K562 (cell line): Measurements from ENCODE around the gene CTXND1.

Source experiments
- ARHGAP35 ChIP-seq: fragments of 450-650 bp; IDR thresholded peaks from 2 replicates; pipeline ENCODE4 v1.6.1; 2018; ENCODE audit not compliant: partially characterized antibody
- ESRRA ChIP-seq: fragments of 450-650 bp; IDR thresholded peaks from 2 replicates; pipeline ENCODE4 v1.6.1; 2014; ENCODE audit warnings: low read depth, mild to moderate bottlenecking, moderate library complexity, borderline replicate concordance
- EZH2 ChIP-seq: IDR thresholded peaks from 2 replicates; pipeline ENCODE4 v1.6.1; 2012; ENCODE audit warnings: low read depth, mild to moderate bottlenecking, inconsistent platforms, low read length, borderline replicate concordance
- JUNB ChIP-seq: fragments of 450-650 bp; formaldehyde crosslinking; conservative IDR thresholded peaks from 2 replicates; pipeline ENCODE4 v1.4.0; 2020; ENCODE audit warnings: mild to moderate bottlenecking
- POLR3A ChIP-seq: IDR thresholded peaks from 2 replicates; pipeline ENCODE4 v1.6.1; 2011; ENCODE audit warnings: borderline replicate concordance, mild to moderate bottlenecking, moderate library complexity; ENCODE audit not compliant: insufficient read length, insufficient read depth; ENCODE audit errors: extremely low read depth
- RBM39 ChIP-seq: fragments of 200-400 bp; formaldehyde crosslinking; optimal IDR thresholded peaks from 2 replicates; pipeline ENCODE3; 2018; ENCODE audit warnings: low read depth, low read length
- SMARCC2 ChIP-seq: fragments of 450-650 bp; IDR thresholded peaks from 2 replicates; pipeline ENCODE4 v1.6.1; 2017; ENCODE audit warnings: antibody characterized with exemption, moderate library complexity, mild to moderate bottlenecking, low read depth
- ZBED1 ChIP-seq: IDR thresholded peaks from 2 replicates; pipeline ENCODE4 v1.6.1; 2014
- ZNF408 ChIP-seq: fragments of 250-450 bp; sonication (Bioruptor Pico); IDR thresholded peaks from 2 replicates; pipeline ENCODE4 v1.4.0; 2020; ENCODE audit warnings: low read depth, mild to moderate bottlenecking, moderate library complexity
- ZSCAN29 ChIP-seq: fragments of 450-650 bp; IDR thresholded peaks from 2 replicates; pipeline ENCODE4 v1.6.1; 2017
- ZZZ3 ChIP-seq: fragments of 450-650 bp; IDR thresholded peaks from 2 replicates; pipeline ENCODE4 v1.6.1; 2016; ENCODE audit warnings: antibody characterized with exemption, mild to moderate bottlenecking, moderate library complexity
- TF ChIP-seq, protein P1 (sequence below), 2 experiments: fragments of 450-650 bp in 1 of 2; IDR thresholded peaks; 2 replicates each; pipeline ENCODE4 v1.6.1; 2011 to 2017; ENCODE audit warnings: low read depth in 2 of 2, antibody characterized with exemption in 1 of 2, borderline replicate concordance in 1 of 2, low read length in 1 of 2, mild to moderate bottlenecking in 1 of 2, mixed read lengths in 1 of 2; ENCODE audit not compliant: control insufficient read depth in 1 of 2
- TF ChIP-seq, protein P2 (sequence below): sonication (generic); formaldehyde crosslinking; IDR thresholded peaks from 2 replicates; pipeline ENCODE4 v1.9.0; 2022; ENCODE audit warnings: mild to moderate bottlenecking, missing genetic modification reagents

DNA sequence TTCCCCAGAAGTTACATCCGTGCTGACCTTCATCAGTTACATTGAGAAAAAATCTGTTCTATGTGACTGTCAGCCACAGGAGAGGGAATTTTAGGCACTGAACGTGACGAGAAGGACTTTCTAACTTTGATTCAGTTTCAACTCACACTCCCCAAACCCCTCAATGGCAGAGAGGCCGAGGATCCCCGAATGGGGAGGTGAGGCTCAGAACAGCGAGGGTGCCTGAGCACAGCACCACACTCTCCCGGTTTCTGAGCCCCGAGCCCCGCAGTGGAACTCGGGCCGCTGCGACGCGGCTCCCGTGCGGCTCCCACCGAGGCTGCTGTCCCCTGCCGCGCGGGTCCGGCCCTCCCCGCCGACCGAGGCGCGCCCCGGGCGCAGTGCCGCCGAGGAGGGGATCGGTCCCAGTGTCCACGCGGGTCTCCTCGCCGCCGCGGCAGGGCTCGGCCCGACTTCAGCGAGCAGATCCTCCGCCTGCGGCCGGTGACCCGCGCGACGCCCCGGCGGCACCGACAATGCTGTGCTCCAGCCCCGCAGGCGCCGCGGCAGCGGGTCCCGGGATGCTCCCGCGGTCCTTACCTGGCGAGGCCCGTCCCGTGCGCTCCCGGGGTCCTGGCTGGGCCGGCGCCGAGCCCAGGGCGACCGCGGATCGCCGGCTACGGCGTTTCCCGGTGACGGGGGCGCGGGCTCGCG lies 439 bp downstream of the CTXND1 start:
- TF ChIP-seq, protein P1, sequence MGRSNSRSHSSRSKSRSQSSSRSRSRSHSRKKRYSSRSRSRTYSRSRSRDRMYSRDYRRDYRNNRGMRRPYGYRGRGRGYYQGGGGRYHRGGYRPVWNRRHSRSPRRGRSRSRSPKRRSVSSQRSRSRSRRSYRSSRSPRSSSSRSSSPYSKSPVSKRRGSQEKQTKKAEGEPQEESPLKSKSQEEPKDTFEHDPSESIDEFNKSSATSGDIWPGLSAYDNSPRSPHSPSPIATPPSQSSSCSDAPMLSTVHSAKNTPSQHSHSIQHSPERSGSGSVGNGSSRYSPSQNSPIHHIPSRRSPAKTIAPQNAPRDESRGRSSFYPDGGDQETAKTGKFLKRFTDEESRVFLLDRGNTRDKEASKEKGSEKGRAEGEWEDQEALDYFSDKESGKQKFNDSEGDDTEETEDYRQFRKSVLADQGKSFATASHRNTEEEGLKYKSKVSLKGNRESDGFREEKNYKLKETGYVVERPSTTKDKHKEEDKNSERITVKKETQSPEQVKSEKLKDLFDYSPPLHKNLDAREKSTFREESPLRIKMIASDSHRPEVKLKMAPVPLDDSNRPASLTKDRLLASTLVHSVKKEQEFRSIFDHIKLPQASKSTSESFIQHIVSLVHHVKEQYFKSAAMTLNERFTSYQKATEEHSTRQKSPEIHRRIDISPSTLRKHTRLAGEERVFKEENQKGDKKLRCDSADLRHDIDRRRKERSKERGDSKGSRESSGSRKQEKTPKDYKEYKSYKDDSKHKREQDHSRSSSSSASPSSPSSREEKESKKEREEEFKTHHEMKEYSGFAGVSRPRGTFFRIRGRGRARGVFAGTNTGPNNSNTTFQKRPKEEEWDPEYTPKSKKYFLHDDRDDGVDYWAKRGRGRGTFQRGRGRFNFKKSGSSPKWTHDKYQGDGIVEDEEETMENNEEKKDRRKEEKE (IDR thresholded peaks at IDR 0.05; ENCODE audit: borderline replicate concordance in 1 of 2, control insufficient read depth in 1 of 2, low read depth in 2 of 2, low read length in 1 of 2): no peak
- TF ChIP-seq POLR3A (no peak), ZBED1 (no peak), EZH2 (no peak), ZNF408 (CRISPR knock-in tag) (no peak), JUNB (CRISPR knock-in tag) (no peak), ZZZ3 (no peak), ZSCAN29 (no peak), SMARCC2 (no peak), ESRRA (no peak), RBM39 (no peak), ARHGAP35 (no peak)
- TF ChIP-seq, protein P2, sequence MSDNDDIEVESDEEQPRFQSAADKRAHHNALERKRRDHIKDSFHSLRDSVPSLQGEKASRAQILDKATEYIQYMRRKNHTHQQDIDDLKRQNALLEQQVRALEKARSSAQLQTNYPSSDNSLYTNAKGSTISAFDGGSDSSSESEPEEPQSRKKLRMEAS (CRISPR knock-in tag): no peak
